HUES64 (cell line): ENCODE data around the gene ATP9B.
A peak's percentile ranks its signal among the peaks of the same experiment; 100 is the strongest.

Experiments
- H3K27ac ChIP-seq: 2 replicates; pipeline ENCODE4 v1.7.0; 2013; ENCODE audit warnings: low read depth, low read length, inconsistent platforms
- H3K27me3 ChIP-seq: 2 replicates; pipeline ENCODE4 v1.6.1; 2013; ENCODE audit warnings: mild to moderate bottlenecking, low read length; ENCODE audit not compliant: insufficient read depth
- H3K36me3 ChIP-seq: 2 replicates; pipeline ENCODE4 v1.6.1; 2013; ENCODE audit warnings: mild to moderate bottlenecking, low read length; ENCODE audit not compliant: insufficient read depth
- H3K4me1 ChIP-seq: 2 replicates; pipeline ENCODE4 v1.6.1; 2013; ENCODE audit warnings: mild to moderate bottlenecking, low read length, moderate library complexity; ENCODE audit not compliant: insufficient read depth
- H3K4me3 ChIP-seq: 2 replicates; pipeline ENCODE4 v1.5.1; 2013; ENCODE audit warnings: mild to moderate bottlenecking, low read length, moderate library complexity
- H3K9ac ChIP-seq: 2 replicates; pipeline ENCODE4 v1.6.1; 2013; ENCODE audit warnings: mild to moderate bottlenecking, low read depth, low read length
- H3K9me3 ChIP-seq: 2 replicates; pipeline ENCODE4 v1.6.1; 2013; ENCODE audit warnings: low read depth, low read length; ENCODE audit not compliant: insufficient read depth
- WGBS: fragments of 150-250, 120-280 bp; methylation state at CpG from one replicate; pipeline ENCODE4 v1.1.7; 2013; ENCODE audit warnings: missing lambda C conversion rate; 5-methylcytosine and 5-hydroxymethylcytosine counted together

The ATP9B gene

GRCh38 chr18:79400591-79401381 is 331.6 kb downstream of the ATP9B start:
- H3K27me3 ChIP-seq, result peaks cover 41% of the 10 kb centered on the region
- 32% methylated on average over 43 of the region's 58 CpGs for WGBS

GRCh38 chr18:79401494-79402208 is 332.5 kb downstream of the ATP9B start:
- WGBS, result 87% methylated on average over 32 of the region's 32 CpGs
- Histone ChIP-seq H3K9me3 (no peaks in the 10 kb centered on the region), H3K36me3 (no peaks in the 10 kb centered on the region), H3K4me1 (no peaks in the 10 kb centered on the region), H3K27me3 (peaks cover 32% of the 10 kb centered on the region), H3K4me3 (no peak overlapping the region), H3K27ac (no peak overlapping the region), H3K9ac (no peak overlapping the region)

More at GRCh38 chr18:79400591-79401381, 331.6 kb downstream of the ATP9B start:
- Histone ChIP-seq H3K4me1 (no peaks in the 10 kb centered on the region), H3K9ac (no peak overlapping the region), H3K36me3 (no peaks in the 10 kb centered on the region), H3K4me3 (peak overlapping the region; percentile 51), H3K9me3 (no peaks in the 10 kb centered on the region), H3K27ac (no peak overlapping the region)

GRCh38 chr18:79402209-79402576 is 333.0 kb downstream of the ATP9B start:
- WGBS, result 90% methylated on average over 16 of the region's 16 CpGs
- no peaks in the 10 kb centered on the region for H3K4me1 ChIP-seq
- peaks cover 27% of the 10 kb centered on the region for H3K27me3 ChIP-seq
- H3K9me3 ChIP-seq, result no peaks in the 10 kb centered on the region
- H3K9ac ChIP-seq, result no peak overlapping the region
- no peaks in the 10 kb centered on the region for H3K36me3 ChIP-seq
- H3K4me3 ChIP-seq, result no peak overlapping the region
- H3K27ac ChIP-seq, result no peak overlapping the region

GRCh38 chr18:79402977-79403722 is 334.0 kb downstream of the ATP9B start:
- H3K27ac ChIP-seq, result no peak overlapping the region
- peaks cover 17% of the 10 kb centered on the region for H3K27me3 ChIP-seq
- H3K4me1 ChIP-seq, result no peaks in the 10 kb centered on the region
- no peaks in the 10 kb centered on the region for H3K9me3 ChIP-seq
- no peak overlapping the region for H3K4me3 ChIP-seq
- no peaks in the 10 kb centered on the region for H3K36me3 ChIP-seq
- 73% methylated on average over 27 of the region's 27 CpGs for WGBS
- no peak overlapping the region for H3K9ac ChIP-seq

GRCh38 chr18:79403723-79404566 is 334.8 kb downstream of the ATP9B start:
- Histone ChIP-seq H3K4me1 (no peaks in the 10 kb centered on the region), H3K9ac (no peak overlapping the region)
- WGBS, result 88% methylated on average over 31 of the region's 31 CpGs

GRCh38 chr18:79404567-79404910 is 335.3 kb downstream of the ATP9B start:
- no peak overlapping the region for H3K9ac ChIP-seq
- no peaks in the 10 kb centered on the region for H3K4me1 ChIP-seq
- no peaks in the 10 kb centered on the region for H3K9me3 ChIP-seq
- H3K36me3 ChIP-seq, result no peaks in the 10 kb centered on the region
- 91% methylated on average over 12 of the region's 12 CpGs for WGBS
- H3K4me3 ChIP-seq, result no peak overlapping the region
- no peak overlapping the region for H3K27ac ChIP-seq
- peaks cover 4% of the 10 kb centered on the region for H3K27me3 ChIP-seq

More at GRCh38 chr18:79403723-79404566, 334.8 kb downstream of the ATP9B start:
- Histone ChIP-seq H3K36me3 (no peaks in the 10 kb centered on the region), H3K9me3 (no peaks in the 10 kb centered on the region), H3K4me3 (no peak overlapping the region), H3K27me3 (peaks cover 10% of the 10 kb centered on the region), H3K27ac (no peak overlapping the region)

- Histone ChIP-seq H3K27me3 (no peaks in the 10 kb centered on the region), H3K9me3 (no peaks in the 10 kb centered on the region), H3K36me3 (no peaks in the 10 kb centered on the region), H3K27ac (no peak overlapping the region), H3K4me1 (no peaks in the 10 kb centered on the region), H3K9ac (no peak overlapping the region), H3K4me3 (no peak overlapping the region)
- WGBS, result 91% methylated on average over 23 of the region's 23 CpGs
These were observed 336.0 kb downstream of the ATP9B start for GRCh38 chr18:79405019-79405780.

GRCh38 chr18:79405781-79406575 is 336.8 kb downstream of the ATP9B start:
- H3K27me3 ChIP-seq, result no peaks in the 10 kb centered on the region
- H3K4me1 ChIP-seq, result no peaks in the 10 kb centered on the region
- H3K4me3 ChIP-seq, result no peak overlapping the region
- no peaks in the 10 kb centered on the region for H3K9me3 ChIP-seq
- H3K27ac ChIP-seq, result no peak overlapping the region
- no peak overlapping the region for H3K9ac ChIP-seq
- 88% methylated on average over 27 of the region's 27 CpGs for WGBS
- H3K36me3 ChIP-seq, result no peaks in the 10 kb centered on the region

GRCh38 chr18:79406708-79407107 is 337.5 kb downstream of the ATP9B start:
- Histone ChIP-seq H3K36me3 (no peaks in the 10 kb centered on the region), H3K9me3 (no peaks in the 10 kb centered on the region), H3K27ac (no peak overlapping the region), H3K27me3 (no peaks in the 10 kb centered on the region), H3K9ac (no peak overlapping the region), H3K4me1 (no peaks in the 10 kb centered on the region), H3K4me3 (no peak overlapping the region)
- WGBS, result 96% methylated on average over 30 of the region's 30 CpGs
